ENCODE measurements around the gene SIPA1L3.

- no peak for TF ChIP-seq ZNF782 (CRISPR knock-in tag; IDR thresholded peaks at IDR 0.05; ENCODE audit: borderline replicate concordance)
- no peak for TF ChIP-seq REPIN1 (CRISPR knock-in tag; IDR thresholded peaks at IDR 0.05; ENCODE audit: borderline replicate concordance, low read depth)
These were observed 248.4 kb downstream of the SIPA1L3 start for GRCh38 chr19:38155453-38155852.
